ENCODE measurements around the gene ATP10B.

The ATP10B gene

GRCh38 chr5:160521392-160521663 lies 330.7 kb downstream of the ATP10B start:
- no peak overlapping the region for H3K4me3 ChIP-seq (ENCODE audit: insufficient read depth, low read length, poor library complexity, severe bottlenecking)
- H3K27ac ChIP-seq (ENCODE audit: low read depth, low read length): no peak overlapping the region
- no peaks in the 10 kb centered on the region for H4K20me1 ChIP-seq (ENCODE audit: low read depth, low read length)
- H3K9ac ChIP-seq (ENCODE audit: low read length): no peak overlapping the region
- H3K27me3 ChIP-seq (ENCODE audit: low read length): no peaks in the 10 kb centered on the region
- H3K79me2 ChIP-seq (ENCODE audit: insufficient read depth, low read length): no peaks in the 10 kb centered on the region
- no peak overlapping the region for H3K4me2 ChIP-seq (ENCODE audit: low read depth, low read length, poor library complexity, severe bottlenecking)
- H3F3A ChIP-seq (ENCODE audit: insufficient read depth): no peaks in the 10 kb centered on the region
- H3K9me2 ChIP-seq (replicated peaks; ENCODE audit: insufficient read depth, low read length): no peaks in the 10 kb centered on the region
- H2AFZ ChIP-seq (ENCODE audit: low read depth, low read length, severe bottlenecking): no peak overlapping the region
- H3K9me3 ChIP-seq (ENCODE audit: insufficient read depth, low read length): no peaks in the 10 kb centered on the region
- no peaks in the 10 kb centered on the region for H3K36me3 ChIP-seq (ENCODE audit: low read length)
- TF ChIP-seq EZH2phosphoT487 (conservative IDR thresholded peaks at IDR 0.05; ENCODE audit: low read length) (no peak), CTCF (IDR thresholded peaks at IDR 0.05; ENCODE audit: insufficient read depth, low read length, poor library complexity, severe bottlenecking) (no peak)

- Histone ChIP-seq H3K79me2 (ENCODE audit: insufficient read depth, low read length) (no peaks in the 10 kb centered on the region), H2AFZ (ENCODE audit: low read depth, low read length, severe bottlenecking) (no peak overlapping the region), H3K9me2 (replicated peaks; ENCODE audit: insufficient read depth, low read length) (no peaks in the 10 kb centered on the region), H3F3A (ENCODE audit: insufficient read depth) (no peaks in the 10 kb centered on the region), H3K27me3 (ENCODE audit: low read length) (no peaks in the 10 kb centered on the region), H3K9me3 (ENCODE audit: insufficient read depth, low read length) (no peaks in the 10 kb centered on the region), H3K27ac (ENCODE audit: low read depth, low read length) (no peak overlapping the region), H3K9ac (ENCODE audit: low read length) (no peak overlapping the region), H4K20me1 (ENCODE audit: low read depth, low read length) (no peaks in the 10 kb centered on the region), H3K4me3 (ENCODE audit: insufficient read depth, low read length, poor library complexity, severe bottlenecking) (no peak overlapping the region), H3K36me3 (ENCODE audit: low read length) (no peaks in the 10 kb centered on the region), H3K4me2 (ENCODE audit: low read depth, low read length, poor library complexity, severe bottlenecking) (no peak overlapping the region)
- TF ChIP-seq EZH2phosphoT487 (conservative IDR thresholded peaks at IDR 0.05; ENCODE audit: low read length) (no peak), CTCF (IDR thresholded peaks at IDR 0.05; ENCODE audit: insufficient read depth, low read length, poor library complexity, severe bottlenecking) (no peak)
Measured at GRCh38 chr5:160520609-160521391, 331.2 kb downstream of the ATP10B start.

GRCh38 chr5:160516696-160517530 lies 335.1 kb downstream of the ATP10B start:
- Histone ChIP-seq H3K27me3 (ENCODE audit: low read length) (no peaks in the 10 kb centered on the region), H3K79me2 (ENCODE audit: insufficient read depth, low read length) (no peaks in the 10 kb centered on the region), H3K4me2 (ENCODE audit: low read depth, low read length, poor library complexity, severe bottlenecking) (no peak overlapping the region), H3K9me3 (ENCODE audit: insufficient read depth, low read length) (no peaks in the 10 kb centered on the region), H3K9me2 (replicated peaks; ENCODE audit: insufficient read depth, low read length) (no peaks in the 10 kb centered on the region), H2AFZ (ENCODE audit: low read depth, low read length, severe bottlenecking) (no peak overlapping the region), H3K9ac (ENCODE audit: low read length) (no peak overlapping the region), H3K27ac (ENCODE audit: low read depth, low read length) (no peak overlapping the region), H3K36me3 (ENCODE audit: low read length) (no peaks in the 10 kb centered on the region), H4K20me1 (ENCODE audit: low read depth, low read length) (no peaks in the 10 kb centered on the region), H3F3A (ENCODE audit: insufficient read depth) (no peaks in the 10 kb centered on the region), H3K4me3 (ENCODE audit: insufficient read depth, low read length, poor library complexity, severe bottlenecking) (no peak overlapping the region)
- no peak for TF ChIP-seq CTCF (IDR thresholded peaks at IDR 0.05; ENCODE audit: insufficient read depth, low read length, poor library complexity, severe bottlenecking)
- no peak for TF ChIP-seq EZH2phosphoT487 (conservative IDR thresholded peaks at IDR 0.05; ENCODE audit: low read length)
